ENCODE results near the gene IQCM. TPM values are rescaled to one million over a fixed set of nuclear protein-coding genes. Genes with fewer than 3 reads are reported as not detected.

The IQCM gene
- total RNA-seq, 1 experiment from 2014 or later = 0.11 TPM

DNA sequence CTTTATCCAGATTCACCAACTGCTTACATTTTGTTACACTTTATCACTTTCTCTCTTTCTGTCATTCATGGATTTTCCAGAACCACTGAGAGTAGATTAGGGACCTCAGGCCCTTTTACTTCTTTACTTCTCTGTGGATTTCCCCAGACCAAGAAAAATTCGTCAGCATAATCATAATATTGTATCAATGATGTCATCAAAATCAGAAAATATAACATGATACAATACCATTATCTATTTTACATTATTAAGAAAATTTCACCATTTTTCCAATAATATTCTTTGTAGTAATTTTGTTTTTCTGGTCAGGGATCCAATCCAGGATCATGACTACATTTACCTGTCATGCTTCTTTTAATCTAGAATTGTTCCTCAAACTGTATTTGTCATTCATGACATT lies 494.2 kb downstream of the IQCM start:
- ChIA-PET POLR2A (no interaction called here), CTCF (no interaction called here)
- Mint-ChIP-seq H3K4me1 (no peaks in the 10 kb centered on the region), H3K27me3 (ENCODE audit: low read depth) (peaks cover 3% of the 10 kb centered on the region; the same call in 1 of the 2 replicates), H3K36me3 (peaks cover 49% of the 10 kb centered on the region), H3K4me3 (no peak overlapping the region), H3K9me3 (peaks cover 75% of the 10 kb centered on the region), H3K27ac (no peak overlapping the region)
- ATAC-seq (no peak), DNase-seq (ENCODE audit: low spot score) (no peak)
- TF ChIP-seq, protein P1, sequence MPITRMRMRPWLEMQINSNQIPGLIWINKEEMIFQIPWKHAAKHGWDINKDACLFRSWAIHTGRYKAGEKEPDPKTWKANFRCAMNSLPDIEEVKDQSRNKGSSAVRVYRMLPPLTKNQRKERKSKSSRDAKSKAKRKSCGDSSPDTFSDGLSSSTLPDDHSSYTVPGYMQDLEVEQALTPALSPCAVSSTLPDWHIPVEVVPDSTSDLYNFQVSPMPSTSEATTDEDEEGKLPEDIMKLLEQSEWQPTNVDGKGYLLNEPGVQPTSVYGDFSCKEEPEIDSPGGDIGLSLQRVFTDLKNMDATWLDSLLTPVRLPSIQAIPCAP (CRISPR knock-in tag; IDR thresholded peaks at IDR 0.05) = no peak
- TF ChIP-seq, protein P2, sequence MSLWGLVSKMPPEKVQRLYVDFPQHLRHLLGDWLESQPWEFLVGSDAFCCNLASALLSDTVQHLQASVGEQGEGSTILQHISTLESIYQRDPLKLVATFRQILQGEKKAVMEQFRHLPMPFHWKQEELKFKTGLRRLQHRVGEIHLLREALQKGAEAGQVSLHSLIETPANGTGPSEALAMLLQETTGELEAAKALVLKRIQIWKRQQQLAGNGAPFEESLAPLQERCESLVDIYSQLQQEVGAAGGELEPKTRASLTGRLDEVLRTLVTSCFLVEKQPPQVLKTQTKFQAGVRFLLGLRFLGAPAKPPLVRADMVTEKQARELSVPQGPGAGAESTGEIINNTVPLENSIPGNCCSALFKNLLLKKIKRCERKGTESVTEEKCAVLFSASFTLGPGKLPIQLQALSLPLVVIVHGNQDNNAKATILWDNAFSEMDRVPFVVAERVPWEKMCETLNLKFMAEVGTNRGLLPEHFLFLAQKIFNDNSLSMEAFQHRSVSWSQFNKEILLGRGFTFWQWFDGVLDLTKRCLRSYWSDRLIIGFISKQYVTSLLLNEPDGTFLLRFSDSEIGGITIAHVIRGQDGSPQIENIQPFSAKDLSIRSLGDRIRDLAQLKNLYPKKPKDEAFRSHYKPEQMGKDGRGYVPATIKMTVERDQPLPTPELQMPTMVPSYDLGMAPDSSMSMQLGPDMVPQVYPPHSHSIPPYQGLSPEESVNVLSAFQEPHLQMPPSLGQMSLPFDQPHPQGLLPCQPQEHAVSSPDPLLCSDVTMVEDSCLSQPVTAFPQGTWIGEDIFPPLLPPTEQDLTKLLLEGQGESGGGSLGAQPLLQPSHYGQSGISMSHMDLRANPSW (CRISPR knock-in tag; conservative IDR thresholded peaks at IDR 0.05; ENCODE audit: low read depth) = no peak
- TF ChIP-seq NFE2L1 (CRISPR knock-in tag; IDR thresholded peaks at IDR 0.05) = no peak
- no peak for TF ChIP-seq JUN (CRISPR knock-in tag; IDR thresholded peaks at IDR 0.05)
- TF ChIP-seq GRHL2 (CRISPR knock-in tag; IDR thresholded peaks at IDR 0.05; ENCODE audit: insufficient replicate concordance, severe bottlenecking) = no peak
- TF ChIP-seq, protein P3, sequence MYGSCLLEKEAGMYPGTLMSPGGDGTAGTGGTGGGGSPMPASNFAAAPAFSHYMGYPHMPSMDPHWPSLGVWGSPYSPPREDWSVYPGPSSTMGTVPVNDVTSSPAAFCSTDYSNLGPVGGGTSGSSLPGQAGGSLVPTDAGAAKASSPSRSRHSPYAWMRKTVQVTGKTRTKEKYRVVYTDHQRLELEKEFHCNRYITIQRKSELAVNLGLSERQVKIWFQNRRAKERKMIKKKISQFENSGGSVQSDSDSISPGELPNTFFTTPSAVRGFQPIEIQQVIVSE (CRISPR knock-in tag; IDR thresholded peaks at IDR 0.05; ENCODE audit: borderline replicate concordance) = no peak
- TF ChIP-seq SMAD3 (CRISPR knock-in tag; IDR thresholded peaks at IDR 0.05; ENCODE audit: borderline replicate concordance) = no peak
- TF ChIP-seq RELA (CRISPR knock-in tag; IDR thresholded peaks at IDR 0.05; ENCODE audit: borderline replicate concordance) = no peak
- no peak for TF ChIP-seq RORB (CRISPR knock-in tag; IDR thresholded peaks at IDR 0.05)
- TF ChIP-seq, protein P4, sequence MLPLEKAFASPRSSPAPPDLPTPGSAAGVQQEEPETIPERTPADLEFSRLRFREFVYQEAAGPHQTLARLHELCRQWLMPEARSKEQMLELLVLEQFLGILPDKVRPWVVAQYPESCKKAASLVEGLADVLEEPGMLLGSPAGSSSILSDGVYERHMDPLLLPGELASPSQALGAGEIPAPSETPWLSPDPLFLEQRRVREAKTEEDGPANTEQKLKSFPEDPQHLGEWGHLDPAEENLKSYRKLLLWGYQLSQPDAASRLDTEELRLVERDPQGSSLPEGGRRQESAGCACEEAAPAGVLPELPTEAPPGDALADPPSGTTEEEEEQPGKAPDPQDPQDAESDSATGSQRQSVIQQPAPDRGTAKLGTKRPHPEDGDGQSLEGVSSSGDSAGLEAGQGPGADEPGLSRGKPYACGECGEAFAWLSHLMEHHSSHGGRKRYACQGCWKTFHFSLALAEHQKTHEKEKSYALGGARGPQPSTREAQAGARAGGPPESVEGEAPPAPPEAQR (CRISPR knock-in tag; IDR thresholded peaks at IDR 0.05) = no peak
- TF ChIP-seq ZNF423 (CRISPR knock-in tag; IDR thresholded peaks at IDR 0.05) = no peak
- no peak for TF ChIP-seq NR1H2 (CRISPR knock-in tag; IDR thresholded peaks at IDR 0.05)
- TF ChIP-seq ZNF317 (CRISPR knock-in tag; IDR thresholded peaks at IDR 0.05; ENCODE audit: borderline replicate concordance, low read depth) = no peak
- TF ChIP-seq, protein P5, sequence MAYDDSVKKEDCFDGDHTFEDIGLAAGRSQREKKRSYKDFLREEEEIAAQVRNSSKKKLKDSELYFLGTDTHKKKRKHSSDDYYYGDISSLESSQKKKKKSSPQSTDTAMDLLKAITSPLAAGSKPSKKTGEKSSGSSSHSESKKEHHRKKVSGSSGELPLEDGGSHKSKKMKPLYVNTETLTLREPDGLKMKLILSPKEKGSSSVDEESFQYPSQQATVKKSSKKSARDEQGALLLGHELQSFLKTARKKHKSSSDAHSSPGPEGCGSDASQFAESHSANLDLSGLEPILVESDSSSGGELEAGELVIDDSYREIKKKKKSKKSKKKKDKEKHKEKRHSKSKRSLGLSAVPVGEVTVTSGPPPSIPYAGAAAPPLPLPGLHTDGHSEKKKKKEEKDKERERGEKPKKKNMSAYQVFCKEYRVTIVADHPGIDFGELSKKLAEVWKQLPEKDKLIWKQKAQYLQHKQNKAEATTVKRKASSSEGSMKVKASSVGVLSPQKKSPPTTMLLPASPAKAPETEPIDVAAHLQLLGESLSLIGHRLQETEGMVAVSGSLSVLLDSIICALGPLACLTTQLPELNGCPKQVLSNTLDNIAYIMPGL (CRISPR knock-in tag; IDR thresholded peaks at IDR 0.05) = no peak
- TF ChIP-seq, protein P6, sequence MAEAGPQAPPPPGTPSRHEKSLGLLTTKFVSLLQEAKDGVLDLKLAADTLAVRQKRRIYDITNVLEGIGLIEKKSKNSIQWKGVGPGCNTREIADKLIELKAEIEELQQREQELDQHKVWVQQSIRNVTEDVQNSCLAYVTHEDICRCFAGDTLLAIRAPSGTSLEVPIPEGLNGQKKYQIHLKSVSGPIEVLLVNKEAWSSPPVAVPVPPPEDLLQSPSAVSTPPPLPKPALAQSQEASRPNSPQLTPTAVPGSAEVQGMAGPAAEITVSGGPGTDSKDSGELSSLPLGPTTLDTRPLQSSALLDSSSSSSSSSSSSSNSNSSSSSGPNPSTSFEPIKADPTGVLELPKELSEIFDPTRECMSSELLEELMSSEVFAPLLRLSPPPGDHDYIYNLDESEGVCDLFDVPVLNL (CRISPR knock-in tag; IDR thresholded peaks at IDR 0.05; ENCODE audit: borderline replicate concordance, low read depth) = no peak
- no peak for TF ChIP-seq MXD4 (CRISPR knock-in tag; IDR thresholded peaks at IDR 0.05; ENCODE audit: borderline replicate concordance)
- no peak for TF ChIP-seq NR2C2 (CRISPR knock-in tag; IDR thresholded peaks at IDR 0.05)

DNA sequence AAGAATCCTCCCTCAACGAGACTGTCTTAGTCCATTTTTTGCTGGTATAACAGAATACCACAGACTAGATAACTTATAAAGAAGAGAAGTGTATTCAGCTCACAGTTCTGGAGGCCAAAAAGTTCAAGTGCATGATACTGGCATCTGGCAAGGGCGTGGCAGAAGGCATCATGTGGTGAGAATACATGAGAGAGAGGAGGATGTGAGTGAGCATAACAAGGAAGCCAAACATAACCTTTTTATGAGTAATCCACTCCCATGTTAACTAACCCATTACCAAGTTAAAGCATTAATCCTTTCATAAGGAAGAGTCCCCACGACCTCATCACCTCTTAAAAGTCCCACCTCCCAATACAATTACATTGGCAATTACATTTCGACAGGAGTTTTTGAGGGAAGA lies 504.6 kb downstream of the IQCM start:
- no peaks in the 10 kb centered on the region for H3K4me1 Mint-ChIP-seq
- ATAC-seq (no peak), DNase-seq (ENCODE audit: low spot score) (no peak)
- no peak overlapping the region for H3K4me3 Mint-ChIP-seq
- H3K27ac Mint-ChIP-seq = no peak overlapping the region
- no peaks in the 10 kb centered on the region for H3K36me3 Mint-ChIP-seq
- ChIA-PET POLR2A (no interaction called here), CTCF (no interaction called here)
- H3K27me3 Mint-ChIP-seq (ENCODE audit: low read depth) = no peaks in the 10 kb centered on the region; the same call in 1 of the 2 replicates
- H3K9me3 Mint-ChIP-seq = peaks cover 45% of the 10 kb centered on the region
- TF ChIP-seq, protein P7, sequence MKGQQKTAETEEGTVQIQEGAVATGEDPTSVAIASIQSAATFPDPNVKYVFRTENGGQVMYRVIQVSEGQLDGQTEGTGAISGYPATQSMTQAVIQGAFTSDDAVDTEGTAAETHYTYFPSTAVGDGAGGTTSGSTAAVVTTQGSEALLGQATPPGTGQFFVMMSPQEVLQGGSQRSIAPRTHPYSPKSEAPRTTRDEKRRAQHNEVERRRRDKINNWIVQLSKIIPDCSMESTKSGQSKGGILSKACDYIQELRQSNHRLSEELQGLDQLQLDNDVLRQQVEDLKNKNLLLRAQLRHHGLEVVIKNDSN (CRISPR knock-in tag; IDR thresholded peaks at IDR 0.05) = no peak
- TF ChIP-seq KAT7 (CRISPR knock-in tag; IDR thresholded peaks at IDR 0.05; ENCODE audit: borderline replicate concordance) (no peak), ELF4 (CRISPR knock-in tag; IDR thresholded peaks at IDR 0.05; ENCODE audit: low read depth) (no peak)
- TF ChIP-seq, protein P8, sequence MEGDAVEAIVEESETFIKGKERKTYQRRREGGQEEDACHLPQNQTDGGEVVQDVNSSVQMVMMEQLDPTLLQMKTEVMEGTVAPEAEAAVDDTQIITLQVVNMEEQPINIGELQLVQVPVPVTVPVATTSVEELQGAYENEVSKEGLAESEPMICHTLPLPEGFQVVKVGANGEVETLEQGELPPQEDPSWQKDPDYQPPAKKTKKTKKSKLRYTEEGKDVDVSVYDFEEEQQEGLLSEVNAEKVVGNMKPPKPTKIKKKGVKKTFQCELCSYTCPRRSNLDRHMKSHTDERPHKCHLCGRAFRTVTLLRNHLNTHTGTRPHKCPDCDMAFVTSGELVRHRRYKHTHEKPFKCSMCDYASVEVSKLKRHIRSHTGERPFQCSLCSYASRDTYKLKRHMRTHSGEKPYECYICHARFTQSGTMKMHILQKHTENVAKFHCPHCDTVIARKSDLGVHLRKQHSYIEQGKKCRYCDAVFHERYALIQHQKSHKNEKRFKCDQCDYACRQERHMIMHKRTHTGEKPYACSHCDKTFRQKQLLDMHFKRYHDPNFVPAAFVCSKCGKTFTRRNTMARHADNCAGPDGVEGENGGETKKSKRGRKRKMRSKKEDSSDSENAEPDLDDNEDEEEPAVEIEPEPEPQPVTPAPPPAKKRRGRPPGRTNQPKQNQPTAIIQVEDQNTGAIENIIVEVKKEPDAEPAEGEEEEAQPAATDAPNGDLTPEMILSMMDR (IDR thresholded peaks at IDR 0.05) = no peak
